Hippocampal formation (tissue), 2 donors: ENCODE results near the gene GIPC3.

Source experiments
- DNase-seq, 2 donors: peaks; one replicate each; lab custom pipeline; 2025; lab: John Stamatoyannopoulos, UW

The GIPC3 gene

GRCh38 chr19:3585301-3586126 is at the start of gene GIPC3:
GIPC3 (plus strand) TSS chr19:3585478; CDS start chr19:3585598, 120 bp downstream.
- DNase-seq = no peak

GRCh38 chr19:3535563-3535965 is 49.7 kb upstream of the GIPC3 start:
- no peak for DNase-seq

- DNase-seq = no peak
These were observed 49.3 kb upstream of the GIPC3 start for GRCh38 chr19:3535981-3536380.

- DNase-seq = peak; percentile 56 to 73
These were observed 48.7 kb upstream of the GIPC3 start for GRCh38 chr19:3536429-3537100.

- no peak for DNase-seq
These were observed 48.2 kb upstream of the GIPC3 start for GRCh38 chr19:3537101-3537437.

- DNase-seq = no peak
These were observed 47.6 kb upstream of the GIPC3 start for GRCh38 chr19:3537438-3538240.

GRCh38 chr19:3538258-3538929 is 46.9 kb upstream of the GIPC3 start:
- no peak for DNase-seq

- DNase-seq = no peak
These were observed 46.1 kb upstream of the GIPC3 start, which contains the start of gene TEKTIP1 for GRCh38 chr19:3538965-3539755. TEKTIP1 (plus strand) TSS chr19:3539174; CDS start chr19:3539178, 4 bp downstream.

GRCh38 chr19:3539756-3540118 is 45.5 kb upstream of the GIPC3 start:
- no peak for DNase-seq

GRCh38 chr19:3543150-3544057 is 41.9 kb upstream of the GIPC3 start:
- peak; percentile 30 to 66 for DNase-seq

- no peak for DNase-seq
These were observed 41.3 kb upstream of the GIPC3 start for GRCh38 chr19:3544058-3544376.

GRCh38 chr19:3544742-3545668 is 40.3 kb upstream of the GIPC3 start:
- peak; percentile 70 to 92 for DNase-seq

- no peak for DNase-seq
These were observed 39.6 kb upstream of the GIPC3 start for GRCh38 chr19:3545669-3546034.

- DNase-seq = no peak
These were observed 39.2 kb upstream of the GIPC3 start for GRCh38 chr19:3546119-3546518.

GRCh38 chr19:3547301-3547731 is 38.0 kb upstream of the GIPC3 start:
- DNase-seq = no peak

GRCh38 chr19:3547767-3548282 is 37.5 kb upstream of the GIPC3 start:
- DNase-seq = no peak

GRCh38 chr19:3548606-3549005 is 36.7 kb upstream of the GIPC3 start:
- DNase-seq = peak in 1 of 2 donors; percentile 62

- no peak for DNase-seq
These were observed 35.5 kb upstream of the GIPC3 start for GRCh38 chr19:3549816-3550215.
